ENCODE measurements around the gene MKS1. TPM values are rescaled to one million over a fixed set of nuclear protein-coding genes. Genes with fewer than 3 reads are reported as not detected.
A peak's percentile ranks its signal among the peaks of the same experiment; 100 is the strongest.

MKS1 gene
- total RNA-seq, 1 donor from 2014 or later = 27.8 TPM

DNA sequence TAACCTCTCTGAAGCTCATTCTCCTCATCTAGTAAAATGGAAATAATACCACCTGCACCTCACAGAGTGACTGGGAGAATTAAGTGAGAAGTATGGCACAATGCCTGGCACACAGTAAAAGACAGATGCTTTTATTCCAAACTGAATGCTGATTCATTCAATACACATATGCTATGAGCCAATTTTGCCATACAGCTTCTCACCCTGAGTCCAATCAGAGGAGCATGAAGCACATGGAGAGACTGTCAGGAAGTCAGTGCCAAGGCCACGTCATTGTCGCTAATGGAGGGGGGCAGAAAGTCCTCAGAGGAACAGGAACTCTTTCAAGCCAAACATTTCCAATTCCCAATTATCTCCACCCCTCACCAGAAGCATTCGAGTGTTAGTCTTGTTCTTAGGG is 11.6 kb downstream of the MKS1 start:
- peaks cover 33% of the 10 kb centered on the region for H3K36me3 Mint-ChIP-seq (ENCODE audit: low read depth, unreplicated experiment)
- H3K4me1 Mint-ChIP-seq (ENCODE audit: unreplicated experiment) = no peaks in the 10 kb centered on the region
- TF ChIP-seq, protein P1, sequence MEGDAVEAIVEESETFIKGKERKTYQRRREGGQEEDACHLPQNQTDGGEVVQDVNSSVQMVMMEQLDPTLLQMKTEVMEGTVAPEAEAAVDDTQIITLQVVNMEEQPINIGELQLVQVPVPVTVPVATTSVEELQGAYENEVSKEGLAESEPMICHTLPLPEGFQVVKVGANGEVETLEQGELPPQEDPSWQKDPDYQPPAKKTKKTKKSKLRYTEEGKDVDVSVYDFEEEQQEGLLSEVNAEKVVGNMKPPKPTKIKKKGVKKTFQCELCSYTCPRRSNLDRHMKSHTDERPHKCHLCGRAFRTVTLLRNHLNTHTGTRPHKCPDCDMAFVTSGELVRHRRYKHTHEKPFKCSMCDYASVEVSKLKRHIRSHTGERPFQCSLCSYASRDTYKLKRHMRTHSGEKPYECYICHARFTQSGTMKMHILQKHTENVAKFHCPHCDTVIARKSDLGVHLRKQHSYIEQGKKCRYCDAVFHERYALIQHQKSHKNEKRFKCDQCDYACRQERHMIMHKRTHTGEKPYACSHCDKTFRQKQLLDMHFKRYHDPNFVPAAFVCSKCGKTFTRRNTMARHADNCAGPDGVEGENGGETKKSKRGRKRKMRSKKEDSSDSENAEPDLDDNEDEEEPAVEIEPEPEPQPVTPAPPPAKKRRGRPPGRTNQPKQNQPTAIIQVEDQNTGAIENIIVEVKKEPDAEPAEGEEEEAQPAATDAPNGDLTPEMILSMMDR (IDR thresholded peaks at IDR 0.05; ENCODE audit: unreplicated experiment) = no peak
- DNase-seq (ENCODE audit: low spot score) = no peak
- H3K27me3 Mint-ChIP-seq (ENCODE audit: unreplicated experiment) = peaks cover 1% of the 10 kb centered on the region
- no peaks in the 10 kb centered on the region for H3K9me3 Mint-ChIP-seq (ENCODE audit: unreplicated experiment)
- no peak overlapping the region for H3K27ac Mint-ChIP-seq (ENCODE audit: unreplicated experiment)
- H3K4me3 Mint-ChIP-seq (ENCODE audit: unreplicated experiment) = no peak overlapping the region

DNA sequence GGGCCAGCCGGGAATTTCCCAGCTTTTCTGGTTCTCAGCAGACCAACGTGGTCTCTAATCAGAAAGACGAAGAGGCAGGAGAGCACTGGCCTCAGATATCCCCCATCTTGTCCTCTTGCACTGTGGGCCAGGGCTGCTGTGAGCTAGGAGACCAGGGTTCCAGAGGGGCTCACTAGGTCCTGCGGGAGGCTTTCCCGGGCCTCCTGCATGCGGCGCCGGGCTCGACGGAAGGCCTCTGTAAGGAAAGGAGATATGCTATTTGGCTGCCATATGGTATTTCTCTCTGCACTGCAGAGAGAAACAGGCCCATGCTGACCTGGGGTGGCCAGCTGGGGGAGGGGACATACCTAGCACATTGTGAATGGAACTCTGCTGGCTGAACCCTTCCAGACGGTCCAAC is 13.1 kb downstream of the MKS1 start:
- TF ChIP-seq, protein P1 (IDR thresholded peaks at IDR 0.05; ENCODE audit: unreplicated experiment) = no peak
- no peak overlapping the region for H3K4me3 Mint-ChIP-seq (ENCODE audit: unreplicated experiment)
- H3K36me3 Mint-ChIP-seq (ENCODE audit: low read depth, unreplicated experiment) = peaks cover 25% of the 10 kb centered on the region
- H3K4me1 Mint-ChIP-seq (ENCODE audit: unreplicated experiment) = no peaks in the 10 kb centered on the region
- no peaks in the 10 kb centered on the region for H3K27me3 Mint-ChIP-seq (ENCODE audit: unreplicated experiment)
- DNase-seq (ENCODE audit: low spot score) = no peak
- no peaks in the 10 kb centered on the region for H3K9me3 Mint-ChIP-seq (ENCODE audit: unreplicated experiment)
- H3K27ac Mint-ChIP-seq (ENCODE audit: unreplicated experiment) = no peak overlapping the region

DNA sequence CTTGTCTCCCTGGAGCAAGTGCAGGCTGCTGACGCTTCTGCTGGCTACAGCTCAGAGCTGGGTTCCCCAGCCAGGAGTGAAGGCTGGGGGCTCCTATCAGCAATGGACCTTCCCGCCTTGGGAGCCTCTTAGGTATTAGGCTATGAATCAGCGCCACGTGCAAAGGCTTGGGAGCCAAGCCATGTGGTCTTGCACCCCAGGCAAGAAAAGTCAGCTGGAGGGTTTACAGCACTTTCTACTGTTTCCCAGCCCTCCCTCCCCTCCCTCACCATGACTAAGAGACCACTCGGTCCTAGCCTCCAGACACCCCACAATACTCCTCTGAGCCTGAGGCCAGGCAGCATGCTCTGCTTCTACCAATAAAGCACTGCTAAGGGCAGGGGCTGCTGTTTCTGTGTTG is 14.3 kb downstream of the MKS1 start:
- no peak overlapping the region for H3K4me3 Mint-ChIP-seq (ENCODE audit: unreplicated experiment)
- H3K4me1 Mint-ChIP-seq (ENCODE audit: unreplicated experiment) = no peaks in the 10 kb centered on the region
- no peak overlapping the region for H3K27ac Mint-ChIP-seq (ENCODE audit: unreplicated experiment)
- no peak for DNase-seq (ENCODE audit: low spot score)
- no peaks in the 10 kb centered on the region for H3K27me3 Mint-ChIP-seq (ENCODE audit: unreplicated experiment)
- H3K9me3 Mint-ChIP-seq (ENCODE audit: unreplicated experiment) = no peaks in the 10 kb centered on the region
- peaks cover 16% of the 10 kb centered on the region for H3K36me3 Mint-ChIP-seq (ENCODE audit: low read depth, unreplicated experiment)
- TF ChIP-seq, protein P1 (IDR thresholded peaks at IDR 0.05; ENCODE audit: unreplicated experiment) = no peak

DNA sequence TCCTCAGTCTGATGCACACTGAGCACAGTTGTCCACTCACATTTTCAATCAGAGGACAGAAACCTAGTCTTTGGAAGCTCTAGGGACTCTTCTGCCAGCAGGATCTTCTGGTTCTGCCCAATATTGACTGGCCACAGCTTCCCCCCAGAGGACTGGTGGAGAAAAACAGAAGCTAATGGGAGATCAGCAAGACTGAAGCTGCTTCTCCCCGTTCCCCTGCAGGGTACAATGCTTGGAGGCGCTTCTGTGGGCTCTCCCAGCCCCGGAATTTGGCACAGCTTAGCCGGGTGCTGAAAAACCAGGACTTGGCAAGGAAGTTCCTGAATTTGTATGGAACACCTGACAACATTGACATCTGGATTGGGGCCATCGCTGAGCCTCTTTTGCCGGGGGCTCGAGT is 16.2 kb downstream of the MKS1 start:
- H3K27me3 Mint-ChIP-seq (ENCODE audit: unreplicated experiment) = peaks cover 2% of the 10 kb centered on the region
- no peaks in the 10 kb centered on the region for H3K9me3 Mint-ChIP-seq (ENCODE audit: unreplicated experiment)
- no peaks in the 10 kb centered on the region for H3K4me1 Mint-ChIP-seq (ENCODE audit: unreplicated experiment)
- no peak overlapping the region for H3K27ac Mint-ChIP-seq (ENCODE audit: unreplicated experiment)
- H3K4me3 Mint-ChIP-seq (ENCODE audit: unreplicated experiment) = no peak overlapping the region
- H3K36me3 Mint-ChIP-seq (ENCODE audit: low read depth, unreplicated experiment) = peaks cover 4% of the 10 kb centered on the region
- TF ChIP-seq, protein P1 (IDR thresholded peaks at IDR 0.05; ENCODE audit: unreplicated experiment) = no peak
- DNase-seq (ENCODE audit: low spot score) = no peak

DNA sequence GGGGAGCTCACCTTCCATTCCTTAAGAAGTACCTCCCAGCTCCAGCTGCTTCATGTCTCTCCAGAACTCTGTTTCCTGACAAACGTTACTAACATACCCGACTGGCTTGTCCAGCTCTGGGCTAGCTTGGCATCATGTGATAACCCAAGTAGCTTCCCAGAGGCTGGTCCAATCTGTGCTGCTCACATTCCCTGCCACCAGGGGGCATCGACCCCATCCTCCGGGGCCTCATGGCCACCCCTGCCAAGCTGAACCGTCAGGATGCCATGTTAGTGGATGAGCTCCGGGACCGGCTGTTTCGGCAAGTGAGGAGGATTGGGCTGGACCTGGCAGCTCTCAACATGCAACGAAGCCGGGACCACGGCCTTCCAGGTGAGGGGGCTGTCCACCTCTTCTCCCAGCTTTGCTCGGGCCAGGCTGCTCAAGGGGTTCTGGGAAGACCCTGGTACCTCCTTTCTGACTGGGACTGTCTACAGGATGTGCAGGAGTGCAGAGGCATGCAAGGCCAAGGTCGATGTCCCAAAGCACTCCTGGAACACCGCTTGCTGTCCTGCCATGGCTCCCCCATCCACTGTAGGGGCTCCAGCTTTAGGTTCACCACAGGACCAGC is 18.9 kb downstream of the MKS1 start:
- Mint-ChIP-seq H3K9me3 (ENCODE audit: unreplicated experiment) (no peaks in the 10 kb centered on the region), H3K36me3 (ENCODE audit: low read depth, unreplicated experiment) (peaks cover 1% of the 10 kb centered on the region), H3K27ac (ENCODE audit: unreplicated experiment) (no peak overlapping the region), H3K4me1 (ENCODE audit: unreplicated experiment) (no peaks in the 10 kb centered on the region), H3K27me3 (ENCODE audit: unreplicated experiment) (peaks cover 5% of the 10 kb centered on the region), H3K4me3 (ENCODE audit: unreplicated experiment) (no peak overlapping the region)
- peak; percentile 78 for DNase-seq (ENCODE audit: low spot score)
- TF ChIP-seq, protein P1 (IDR thresholded peaks at IDR 0.05; ENCODE audit: unreplicated experiment) = peak; percentile 76

Data from endothelial cell (in vitro differentiated cells).